Measurements from ENCODE around the gene CISH.

The CISH gene

DNA sequence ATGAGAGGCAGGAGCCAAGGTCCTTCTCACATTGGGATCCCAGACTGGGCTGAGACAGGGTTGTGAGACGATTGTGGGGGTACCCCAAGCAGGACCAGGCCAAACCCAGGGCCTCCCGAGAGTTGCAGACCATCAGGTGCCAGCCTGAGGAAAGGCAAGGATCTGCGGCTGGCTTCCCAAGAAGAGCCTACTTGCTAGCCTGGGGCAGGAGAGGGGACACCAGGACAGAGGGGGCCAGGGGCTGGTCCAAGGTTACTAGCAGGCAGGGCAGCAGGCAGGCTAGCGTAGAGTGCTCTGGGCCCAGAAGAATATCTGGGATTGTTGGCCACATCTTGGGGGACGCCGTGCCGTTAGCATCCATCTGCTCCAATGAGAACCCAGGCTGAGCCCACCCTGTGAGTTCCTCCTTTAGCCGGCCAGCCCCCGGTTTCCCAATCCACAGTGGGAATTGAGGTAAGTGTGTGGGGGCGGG is 546 bp downstream of the CISH start:
- H3K9me3 ChIP-seq (ENCODE audit: severe bottlenecking) = no peaks in the 10 kb centered on the region
- TF ChIP-seq, protein P1, sequence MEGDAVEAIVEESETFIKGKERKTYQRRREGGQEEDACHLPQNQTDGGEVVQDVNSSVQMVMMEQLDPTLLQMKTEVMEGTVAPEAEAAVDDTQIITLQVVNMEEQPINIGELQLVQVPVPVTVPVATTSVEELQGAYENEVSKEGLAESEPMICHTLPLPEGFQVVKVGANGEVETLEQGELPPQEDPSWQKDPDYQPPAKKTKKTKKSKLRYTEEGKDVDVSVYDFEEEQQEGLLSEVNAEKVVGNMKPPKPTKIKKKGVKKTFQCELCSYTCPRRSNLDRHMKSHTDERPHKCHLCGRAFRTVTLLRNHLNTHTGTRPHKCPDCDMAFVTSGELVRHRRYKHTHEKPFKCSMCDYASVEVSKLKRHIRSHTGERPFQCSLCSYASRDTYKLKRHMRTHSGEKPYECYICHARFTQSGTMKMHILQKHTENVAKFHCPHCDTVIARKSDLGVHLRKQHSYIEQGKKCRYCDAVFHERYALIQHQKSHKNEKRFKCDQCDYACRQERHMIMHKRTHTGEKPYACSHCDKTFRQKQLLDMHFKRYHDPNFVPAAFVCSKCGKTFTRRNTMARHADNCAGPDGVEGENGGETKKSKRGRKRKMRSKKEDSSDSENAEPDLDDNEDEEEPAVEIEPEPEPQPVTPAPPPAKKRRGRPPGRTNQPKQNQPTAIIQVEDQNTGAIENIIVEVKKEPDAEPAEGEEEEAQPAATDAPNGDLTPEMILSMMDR (IDR thresholded peaks at IDR 0.05; ENCODE audit: low read depth, low read length) = no peak
- peak overlapping the region; percentile 73 for H3K4me3 ChIP-seq (ENCODE audit: low read depth, low read length)
- no peak for DNase-seq
- H3K36me3 ChIP-seq = peaks cover 27% of the 10 kb centered on the region
- H3K27me3 ChIP-seq (ENCODE audit: insufficient read depth, low read depth, severe bottlenecking) = no peaks in the 10 kb centered on the region
- peak overlapping the region; percentile 85 for H3K27ac ChIP-seq

DNA sequence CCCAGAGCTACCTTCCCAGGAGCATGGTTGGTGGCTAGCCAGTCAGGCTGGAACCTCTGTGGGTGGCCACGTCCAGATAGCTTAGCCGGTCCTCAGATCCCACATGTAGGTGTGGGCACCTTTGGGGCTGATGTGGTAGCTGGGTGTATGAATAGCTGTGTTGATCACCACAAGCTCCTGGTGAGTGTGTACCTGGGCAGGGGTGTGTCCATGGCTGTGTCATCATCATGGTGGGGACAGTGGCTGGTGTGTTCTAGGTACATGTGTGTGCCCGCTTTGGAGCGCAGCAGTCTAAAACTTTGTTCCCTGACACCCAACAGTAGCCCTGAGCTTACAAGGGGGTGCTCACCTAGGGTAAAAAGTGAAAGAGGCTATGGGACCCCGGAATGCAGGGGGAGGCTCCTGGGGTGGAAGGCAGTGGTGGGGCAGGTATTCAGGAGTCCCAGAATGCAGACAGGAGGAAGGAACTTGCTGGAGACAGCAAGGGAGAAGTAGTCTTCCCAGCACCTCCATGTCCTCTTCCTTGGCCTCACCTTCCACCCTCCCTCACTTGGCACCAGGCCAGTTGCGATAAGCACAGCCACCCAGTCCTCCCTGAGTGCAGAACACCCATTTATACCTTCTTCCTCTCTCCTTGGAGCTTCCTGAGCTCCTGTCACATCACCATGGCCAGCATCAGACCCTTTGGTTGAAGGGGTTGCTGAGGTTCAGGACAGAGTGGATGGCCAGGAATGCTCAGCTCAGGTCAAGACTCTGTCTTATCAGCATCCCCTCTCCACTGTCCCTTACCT is 1.2 kb downstream of the CISH start:
- no peak for DNase-seq
- Histone ChIP-seq H3K9me3 (ENCODE audit: severe bottlenecking) (no peaks in the 10 kb centered on the region), H3K4me3 (ENCODE audit: low read depth, low read length) (peak overlapping the region; percentile 73), H3K27me3 (ENCODE audit: insufficient read depth, low read depth, severe bottlenecking) (no peaks in the 10 kb centered on the region), H3K27ac (peak overlapping the region; percentile 85; the same call in 1 of the 2 replicates), H3K36me3 (peaks cover 28% of the 10 kb centered on the region)
- TF ChIP-seq, protein P1 (IDR thresholded peaks at IDR 0.05; ENCODE audit: low read depth, low read length) = no peak

DNA sequence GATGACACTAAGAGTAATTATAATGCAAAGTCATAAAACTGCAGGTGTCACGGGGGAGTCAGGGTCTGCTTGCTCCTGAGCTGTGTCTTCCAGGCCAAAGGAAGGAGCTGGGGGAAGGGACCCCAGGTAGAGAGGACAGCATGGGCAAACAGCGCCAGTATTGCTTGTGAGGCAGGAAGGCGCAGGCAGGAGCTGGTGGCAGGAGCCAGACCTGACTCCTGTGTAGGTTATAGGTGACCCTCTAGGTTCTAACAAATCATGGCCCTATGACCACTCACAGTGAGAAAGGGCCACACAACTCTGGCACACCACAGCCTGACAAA is 1.9 kb downstream of the CISH start:
- TF ChIP-seq, protein P1 (IDR thresholded peaks at IDR 0.05; ENCODE audit: low read depth, low read length) = no peak
- no peak for DNase-seq
- Histone ChIP-seq H3K9me3 (ENCODE audit: severe bottlenecking) (no peaks in the 10 kb centered on the region), H3K36me3 (peaks cover 28% of the 10 kb centered on the region), H3K27ac (no peak overlapping the region), H3K27me3 (ENCODE audit: insufficient read depth, low read depth, severe bottlenecking) (no peaks in the 10 kb centered on the region), H3K4me3 (ENCODE audit: low read depth, low read length) (no peak overlapping the region)

DNA sequence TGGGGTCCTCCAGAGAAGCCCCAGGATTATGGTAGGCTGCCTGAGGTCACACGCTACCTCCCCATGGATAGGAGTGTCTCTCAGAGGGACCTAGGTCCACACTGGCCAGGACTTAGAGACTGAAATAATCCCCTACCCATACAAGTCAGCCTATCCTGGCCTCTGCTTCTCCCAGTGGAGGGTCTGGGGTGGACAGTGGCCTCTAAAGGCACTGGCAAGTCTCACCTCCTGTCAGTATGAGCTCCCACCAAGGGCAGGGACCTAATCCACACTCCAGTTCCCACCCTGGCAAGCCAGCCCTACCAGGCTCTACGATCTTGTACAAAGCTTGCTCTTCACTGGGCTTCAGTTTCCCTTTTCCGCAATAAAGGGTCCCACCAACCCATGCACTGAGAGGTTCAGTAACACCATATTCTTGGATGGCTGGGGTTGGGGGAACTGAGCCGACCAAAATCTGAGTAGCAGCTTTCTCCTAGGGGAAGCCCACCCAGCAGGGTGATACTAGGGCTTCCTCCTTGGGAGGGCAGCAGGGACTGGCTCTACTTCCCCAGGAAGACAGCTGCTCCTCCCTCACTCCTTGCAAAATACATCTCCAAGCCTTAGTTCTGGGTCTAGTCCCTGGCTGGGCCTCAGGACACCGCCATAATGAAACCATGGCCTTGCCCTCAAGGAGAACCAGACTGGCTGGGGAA is 2.4 kb downstream of the CISH start:
- no peaks in the 10 kb centered on the region for H3K27me3 ChIP-seq (ENCODE audit: insufficient read depth, low read depth, severe bottlenecking)
- no peak overlapping the region for H3K27ac ChIP-seq

DNA sequence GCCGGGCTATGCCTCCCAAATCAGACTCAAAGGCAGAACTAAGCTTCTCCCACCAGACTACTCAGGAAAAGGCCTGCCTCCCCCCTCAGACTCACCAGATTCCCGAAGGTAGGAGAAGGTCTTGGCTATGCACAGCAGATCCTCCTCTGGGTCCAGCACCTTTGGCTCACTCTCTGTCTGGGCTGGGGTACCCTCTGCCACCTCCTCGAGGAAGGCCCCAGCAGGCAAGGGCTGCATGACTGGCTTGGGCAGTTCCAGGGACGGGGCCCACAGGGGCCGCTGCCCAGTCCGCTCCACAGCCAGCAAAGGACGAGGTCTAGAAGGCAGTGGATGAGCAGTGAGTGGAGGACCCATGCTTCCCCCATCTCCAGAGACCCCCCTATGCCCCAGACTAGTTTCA is 3.3 kb downstream of the CISH start:
- Histone ChIP-seq H3K27ac (no peak overlapping the region), H3K36me3 (peaks cover 28% of the 10 kb centered on the region), H3K9me3 (ENCODE audit: severe bottlenecking) (no peaks in the 10 kb centered on the region), H3K4me3 (ENCODE audit: low read depth, low read length) (no peak overlapping the region), H3K27me3 (ENCODE audit: insufficient read depth, low read depth, severe bottlenecking) (no peaks in the 10 kb centered on the region)
- DNase-seq = no peak
- TF ChIP-seq, protein P1 (IDR thresholded peaks at IDR 0.05; ENCODE audit: low read depth, low read length) = no peak

More for the DNA sequence above, 2.4 kb downstream of the CISH start:
- Histone ChIP-seq H3K9me3 (ENCODE audit: severe bottlenecking) (no peaks in the 10 kb centered on the region), H3K4me3 (ENCODE audit: low read depth, low read length) (no peak overlapping the region), H3K36me3 (peaks cover 28% of the 10 kb centered on the region)
- DNase-seq = no peak
- TF ChIP-seq, protein P1 (IDR thresholded peaks at IDR 0.05; ENCODE audit: low read depth, low read length) = no peak
